GM13976 (cell line): Measurements from ENCODE around the gene CAPN15.

ENCODE experiments used
- DNase-seq: peaks from one replicate; pipeline ENCODE4 v3.0.0; 2012; ENCODE audit warnings: low spot score
- in situ Hi-C: fragments of 300-500 bp; cut with MboI; formaldehyde crosslinking; loops from one replicate; pipeline ENCODE4 v1.12.0; 2022; ENCODE audit warnings: low sequenced_read_pairs, mixed read lengths, inconsistent platforms; ENCODE audit not compliant: unreplicated experiment
- TF ChIP-seq, protein P1 (sequence below): IDR thresholded peaks from 2 replicates; pipeline ENCODE4 v1.5.1; 2012; ENCODE audit warnings: borderline replicate concordance, mild to moderate bottlenecking; ENCODE audit not compliant: insufficient read depth; ENCODE audit errors: extremely low read depth, missing control alignments, control extremely low read depth

The CAPN15 gene

DNA sequence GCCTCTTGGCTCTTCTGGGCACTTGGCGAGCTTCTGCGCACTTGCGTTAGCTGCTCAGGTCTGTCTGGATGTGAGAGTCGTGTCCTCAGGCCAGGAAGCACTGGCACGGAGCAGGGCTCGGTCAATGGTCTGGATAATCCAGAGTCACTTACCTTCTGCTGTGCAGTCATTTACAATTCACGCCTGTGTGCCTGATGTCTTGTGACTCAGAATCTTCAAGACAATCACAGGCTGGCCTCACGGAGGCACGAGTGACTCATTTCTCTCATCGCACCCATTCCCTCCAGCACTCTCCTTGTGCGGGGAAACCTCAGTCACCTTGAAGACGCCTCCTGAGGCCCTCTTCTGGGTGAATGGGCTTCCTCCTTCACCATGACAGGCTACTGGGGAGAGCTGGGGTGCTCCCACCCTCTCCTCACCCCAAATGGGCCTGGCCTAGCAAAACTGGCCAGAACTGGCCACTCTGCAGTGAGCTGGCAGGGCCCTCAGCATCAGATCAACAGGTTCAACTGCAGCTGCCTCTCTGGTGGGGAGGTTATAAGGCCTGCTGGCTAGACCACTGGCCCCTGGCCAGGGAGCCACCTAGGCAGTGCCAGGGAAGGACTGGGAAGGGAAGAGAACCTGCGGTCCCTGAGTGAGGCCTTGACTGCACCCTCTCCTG lies 1.9 kb upstream of the CAPN15 start:
- in situ Hi-C loops, result no loop called here
- DNase-seq, result peak; percentile 70
- TF ChIP-seq, protein P1, sequence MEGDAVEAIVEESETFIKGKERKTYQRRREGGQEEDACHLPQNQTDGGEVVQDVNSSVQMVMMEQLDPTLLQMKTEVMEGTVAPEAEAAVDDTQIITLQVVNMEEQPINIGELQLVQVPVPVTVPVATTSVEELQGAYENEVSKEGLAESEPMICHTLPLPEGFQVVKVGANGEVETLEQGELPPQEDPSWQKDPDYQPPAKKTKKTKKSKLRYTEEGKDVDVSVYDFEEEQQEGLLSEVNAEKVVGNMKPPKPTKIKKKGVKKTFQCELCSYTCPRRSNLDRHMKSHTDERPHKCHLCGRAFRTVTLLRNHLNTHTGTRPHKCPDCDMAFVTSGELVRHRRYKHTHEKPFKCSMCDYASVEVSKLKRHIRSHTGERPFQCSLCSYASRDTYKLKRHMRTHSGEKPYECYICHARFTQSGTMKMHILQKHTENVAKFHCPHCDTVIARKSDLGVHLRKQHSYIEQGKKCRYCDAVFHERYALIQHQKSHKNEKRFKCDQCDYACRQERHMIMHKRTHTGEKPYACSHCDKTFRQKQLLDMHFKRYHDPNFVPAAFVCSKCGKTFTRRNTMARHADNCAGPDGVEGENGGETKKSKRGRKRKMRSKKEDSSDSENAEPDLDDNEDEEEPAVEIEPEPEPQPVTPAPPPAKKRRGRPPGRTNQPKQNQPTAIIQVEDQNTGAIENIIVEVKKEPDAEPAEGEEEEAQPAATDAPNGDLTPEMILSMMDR, result no peak

DNA sequence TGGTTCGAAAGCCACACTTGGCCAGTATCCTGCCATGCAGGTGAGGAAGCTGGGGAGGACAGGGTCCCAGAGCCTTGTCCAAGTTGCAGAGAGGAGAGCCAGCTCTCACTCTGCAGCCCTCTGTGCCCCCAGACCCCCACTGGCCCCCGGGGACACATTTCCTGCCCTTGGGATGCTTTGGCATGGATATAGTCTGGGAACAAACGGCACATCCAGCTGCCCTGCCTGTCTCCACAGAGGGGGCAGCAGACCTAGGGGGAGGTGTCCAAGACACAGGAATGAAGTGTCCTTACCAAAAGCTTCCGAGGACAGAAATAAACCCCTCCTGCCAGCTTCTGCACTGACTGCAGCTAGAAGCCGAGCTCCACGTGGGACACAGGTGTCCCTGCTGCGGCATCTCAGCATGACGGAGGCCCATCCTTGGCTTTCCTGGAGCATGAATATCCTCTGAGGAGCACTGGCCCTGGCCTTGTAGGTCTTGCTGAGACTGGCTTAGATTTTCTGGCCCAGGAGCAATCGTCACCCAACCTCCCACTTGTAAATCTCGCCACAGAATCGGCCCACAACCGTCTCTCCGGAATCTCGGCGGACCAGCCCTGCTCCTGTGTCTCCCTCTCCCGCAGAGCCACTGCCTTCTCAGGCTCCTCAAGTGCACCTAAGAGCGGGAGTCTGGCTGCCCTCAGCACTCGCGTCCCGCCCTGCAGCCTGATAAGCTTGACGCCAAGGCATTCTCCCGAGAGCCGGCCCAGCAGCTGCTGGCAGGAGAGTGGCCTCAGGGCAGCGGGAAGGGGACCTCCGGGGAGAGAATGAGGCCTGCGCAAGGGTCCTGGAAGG lies 1.1 kb upstream of the CAPN15 start:
- TF ChIP-seq, protein P1, result no peak
- in situ Hi-C loops, result no loop called here
- DNase-seq, result no peak

DNA sequence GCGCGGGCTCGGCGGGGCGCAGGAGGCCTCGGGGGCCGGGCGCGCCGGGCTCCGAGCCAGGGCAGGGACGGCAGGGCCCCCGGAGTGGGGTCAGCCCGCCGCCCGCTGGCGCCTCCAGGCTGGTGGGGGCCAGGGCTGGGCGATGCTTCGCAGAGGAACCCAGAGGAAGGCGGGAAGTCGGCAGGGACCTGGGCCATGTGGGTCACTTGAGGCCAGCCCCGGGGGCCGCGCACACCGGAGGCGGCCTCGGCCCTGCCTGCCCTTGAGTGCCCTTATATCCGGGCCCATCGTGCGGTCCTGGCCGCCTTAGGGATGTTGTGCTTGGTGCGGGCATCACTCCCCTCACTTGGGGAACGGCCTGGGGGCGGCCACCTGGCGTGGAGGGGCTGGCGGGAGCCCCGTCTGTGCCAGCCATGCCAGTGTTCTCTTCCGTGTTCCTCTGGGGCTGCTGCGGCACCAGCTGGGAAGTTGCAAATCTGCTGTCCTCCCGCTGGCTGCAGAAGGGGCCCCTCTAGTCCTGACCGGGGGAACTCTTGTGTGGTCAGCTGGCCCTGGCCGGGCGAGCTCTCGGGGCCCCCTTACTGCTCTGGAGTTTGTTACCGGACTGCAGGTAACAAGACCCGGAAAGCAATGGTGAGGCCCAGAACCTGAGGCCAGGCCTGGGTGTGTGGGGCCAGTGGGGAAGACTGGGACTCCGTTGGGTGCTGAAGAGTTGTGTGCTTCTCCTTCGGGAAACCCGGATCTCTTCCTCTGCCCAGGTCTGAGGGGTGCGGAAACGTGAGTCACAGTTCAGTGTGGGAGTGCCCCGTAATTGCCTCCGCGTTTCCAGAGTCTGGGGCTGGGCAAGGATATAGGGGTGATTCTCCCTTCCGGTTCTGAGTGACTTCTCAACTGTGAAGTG lies 849 bp downstream of the CAPN15 start:
- DNase-seq, result no peak

DNA sequence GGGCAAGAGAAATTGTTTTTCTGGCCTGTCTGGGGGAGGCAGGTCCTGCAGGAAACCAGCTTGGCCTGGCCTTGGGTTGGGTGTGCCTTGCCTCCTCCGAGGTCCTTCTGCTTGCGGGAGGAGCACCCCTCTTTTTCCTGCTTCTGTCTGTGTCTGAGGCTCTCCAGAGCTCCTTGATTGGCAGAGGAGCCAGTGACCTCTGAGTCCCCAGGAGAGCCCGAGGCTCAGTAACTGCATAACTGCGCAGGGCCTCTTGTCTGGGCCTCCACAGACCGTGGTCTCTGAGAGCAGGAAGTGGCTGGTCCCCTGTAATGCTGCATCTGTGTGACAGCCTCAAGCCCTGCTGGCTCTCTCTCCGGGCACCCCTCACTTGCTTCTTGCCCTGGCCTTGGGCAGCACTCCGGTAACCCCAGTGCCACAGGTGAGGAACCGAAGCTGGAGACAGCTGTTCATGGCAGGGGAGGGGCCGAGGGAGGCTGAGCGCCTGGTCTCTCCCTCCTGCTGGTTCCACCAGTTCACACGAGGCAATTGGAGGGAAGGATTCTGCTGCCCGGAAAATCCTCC lies 1.6 kb downstream of the CAPN15 start:
- in situ Hi-C loops, result no loop called here
- TF ChIP-seq, protein P1, result no peak
- no peak for DNase-seq

More for the DNA sequence above, 849 bp downstream of the CAPN15 start:
- TF ChIP-seq, protein P1, result no peak
- in situ Hi-C loops, result no loop called here

DNA sequence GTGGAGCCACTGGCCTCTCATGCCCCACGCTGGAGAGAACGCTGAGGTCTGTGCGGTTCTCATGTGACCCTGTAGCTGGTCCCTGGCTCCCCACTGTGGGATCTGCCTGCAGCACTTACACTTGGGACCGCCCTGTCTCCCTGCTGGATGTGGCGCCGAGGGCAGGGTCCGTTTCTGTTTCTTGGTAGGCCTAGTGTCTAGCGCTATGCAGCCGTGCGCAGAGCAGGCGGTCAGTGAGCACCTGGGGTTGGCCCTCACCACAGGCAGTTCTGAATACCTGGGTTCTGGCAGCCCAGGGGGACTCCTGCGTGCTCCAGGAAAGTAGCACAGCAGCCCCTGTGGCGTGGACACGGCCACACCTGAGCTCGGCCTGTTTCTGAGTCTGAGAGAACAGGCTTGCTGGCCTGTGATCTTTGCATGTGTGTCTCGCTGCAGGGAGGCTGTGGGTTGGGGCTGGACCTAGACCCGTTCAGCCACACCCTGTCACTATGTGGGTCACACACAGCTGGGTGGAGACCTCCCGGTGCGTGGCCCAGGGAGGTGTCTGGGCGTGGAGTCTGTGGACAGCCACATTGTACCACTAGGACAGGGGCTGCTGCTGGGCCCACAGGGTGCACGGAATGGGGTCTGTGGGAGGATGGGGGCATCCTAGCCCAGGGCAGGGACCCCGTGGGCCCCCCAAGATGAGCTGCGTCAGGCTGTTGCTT lies 2.8 kb downstream of the CAPN15 start:
- TF ChIP-seq, protein P1, result no peak
- in situ Hi-C loops, result no loop called here

More for the DNA sequence above, 2.8 kb downstream of the CAPN15 start:
- no peak for DNase-seq
